SK-N-SH treated with all-trans-retinoic acid at 6 μM for 48 hours (cell line): ENCODE data around the gene VPS26A.

Experiments used
- ATAC-seq: fragments of 200-7000 bp; cut with Tn5 transposase; 3 replicates; pipeline ENCODE4 v1.9.1; 2020; ENCODE audit warnings: mild to moderate bottlenecking, moderate library complexity
- ARNTL ChIP-seq: fragments of 450-650 bp; formaldehyde crosslinking; IDR thresholded peaks from 2 replicates; pipeline ENCODE4 v1.5.0; 2020; ENCODE audit warnings: low read depth, mild to moderate bottlenecking, moderate library complexity, borderline replicate concordance
- BACH2 ChIP-seq: fragments of 250-450 bp; sonication (Bioruptor Pico); IDR thresholded peaks from 2 replicates; pipeline ENCODE4 v1.9.0; 2021; ENCODE audit warnings: mild to moderate bottlenecking, borderline replicate concordance
- ESRRG ChIP-seq: fragments of 250-450 bp; sonication (Bioruptor Pico); IDR thresholded peaks from 2 replicates; pipeline ENCODE4 v1.6.1; 2021; ENCODE audit warnings: mild to moderate bottlenecking
- ISL1 ChIP-seq: fragments of 250-450 bp; sonication (Bioruptor Pico); IDR thresholded peaks from 2 replicates; pipeline ENCODE4 v2.1.2; 2022; ENCODE audit warnings: mild to moderate bottlenecking, moderate library complexity
- OSR1 ChIP-seq: fragments of 250-450 bp; sonication (Bioruptor Pico); IDR thresholded peaks from 2 replicates; pipeline ENCODE4 v1.8.0; 2022; ENCODE audit warnings: moderate library complexity, mild to moderate bottlenecking, inconsistent platforms
- POU6F1 ChIP-seq: fragments of 250-450 bp; sonication (Bioruptor Pico); IDR thresholded peaks from 2 replicates; pipeline ENCODE4 v1.8.0; 2021; ENCODE audit warnings: low read depth, mild to moderate bottlenecking, moderate library complexity, borderline replicate concordance
- PPARA ChIP-seq: fragments of 250-450 bp; sonication (Bioruptor Pico); IDR thresholded peaks from 2 replicates; pipeline ENCODE4 v1.5.0; 2020; ENCODE audit warnings: mild to moderate bottlenecking, borderline replicate concordance
- RARB ChIP-seq: fragments of 250-450 bp; sonication (Bioruptor Pico); IDR thresholded peaks from 2 replicates; pipeline ENCODE4 v1.8.0; 2021; ENCODE audit warnings: mild to moderate bottlenecking, moderate library complexity
- SNAI2 ChIP-seq: fragments of 250-450 bp; sonication (Bioruptor Pico); IDR thresholded peaks from 2 replicates; pipeline ENCODE4 v1.5.0; 2020; ENCODE audit warnings: mild to moderate bottlenecking, moderate library complexity
- TCF4 ChIP-seq: fragments of 250-450 bp; sonication (Bioruptor Pico); IDR thresholded peaks from 2 replicates; pipeline ENCODE4 v1.8.0; 2021; ENCODE audit warnings: mild to moderate bottlenecking, moderate library complexity, borderline replicate concordance
- TOX ChIP-seq: fragments of 250-450 bp; sonication (Bioruptor Pico); IDR thresholded peaks from 2 replicates; pipeline ENCODE4 v1.8.0; 2021; ENCODE audit warnings: mild to moderate bottlenecking, moderate library complexity, borderline replicate concordance
- ZC3H10 ChIP-seq: fragments of 250-450 bp; sonication (Bioruptor Pico); IDR thresholded peaks from 2 replicates; pipeline ENCODE4 v1.5.1; 2021; ENCODE audit warnings: mild to moderate bottlenecking, moderate library complexity
- ZFP3 ChIP-seq: fragments of 250-450 bp; sonication (Bioruptor Pico); IDR thresholded peaks from 2 replicates; pipeline ENCODE4 v1.5.0; 2020; ENCODE audit warnings: mild to moderate bottlenecking, moderate library complexity
- ZFP30 ChIP-seq: fragments of 450-650 bp; formaldehyde crosslinking; IDR thresholded peaks from 2 replicates; pipeline ENCODE4 v1.5.0; 2022; ENCODE audit warnings: mild to moderate bottlenecking, moderate library complexity
- ZNF565 ChIP-seq: fragments of 450-650 bp; formaldehyde crosslinking; conservative IDR thresholded peaks from 2 replicates; pipeline ENCODE4 v1.5.0; 2020; ENCODE audit warnings: low read depth, mild to moderate bottlenecking, moderate library complexity
- ZNF70 ChIP-seq: fragments of 450-650 bp; formaldehyde crosslinking; IDR thresholded peaks from 2 replicates; pipeline ENCODE4 v1.5.0; 2020; ENCODE audit warnings: mild to moderate bottlenecking, moderate library complexity
- ZNF8 ChIP-seq: fragments of 450-650 bp; formaldehyde crosslinking; IDR thresholded peaks from 2 replicates; pipeline ENCODE4 v1.5.0; 2020; ENCODE audit warnings: mild to moderate bottlenecking, moderate library complexity
- TF ChIP-seq, protein P1 (sequence below): fragments of 250-450 bp; sonication (Bioruptor Pico); IDR thresholded peaks from 2 replicates; pipeline ENCODE4 v1.5.0; 2020; ENCODE audit warnings: mild to moderate bottlenecking, moderate library complexity
- TF ChIP-seq, protein P2 (sequence below): fragments of 250-450 bp; sonication (Bioruptor Pico); IDR thresholded peaks from 2 replicates; pipeline ENCODE4 v1.8.0; 2020; ENCODE audit warnings: mild to moderate bottlenecking, moderate library complexity, borderline replicate concordance

The VPS26A gene

GRCh38 chr10:69080226-69080625, 43.8 kb upstream of the VPS26A start (continued):
- TF ChIP-seq ESRRG (CRISPR knock-in tag) (no peak), ZC3H10 (CRISPR knock-in tag) (no peak), POU6F1 (CRISPR knock-in tag) (no peak), ZFP3 (CRISPR knock-in tag) (no peak), ZNF8 (CRISPR knock-in tag) (no peak), ZNF565 (no peak)

- ATAC-seq, result no peak
- no peak for TF ChIP-seq BACH2 (CRISPR knock-in tag)
- TF ChIP-seq PPARA (CRISPR knock-in tag), result no peak
- no peak for TF ChIP-seq TCF4
- TF ChIP-seq SNAI2, result no peak
- no peak for TF ChIP-seq RARB (CRISPR knock-in tag)
- TF ChIP-seq TOX (CRISPR knock-in tag), result no peak
- TF ChIP-seq ZFP30 (CRISPR knock-in tag), result no peak
- no peak for TF ChIP-seq ZFP3 (CRISPR knock-in tag)
- TF ChIP-seq ZC3H10 (CRISPR knock-in tag), result no peak
- TF ChIP-seq ZNF70 (CRISPR knock-in tag), result no peak
- TF ChIP-seq, protein P1, sequence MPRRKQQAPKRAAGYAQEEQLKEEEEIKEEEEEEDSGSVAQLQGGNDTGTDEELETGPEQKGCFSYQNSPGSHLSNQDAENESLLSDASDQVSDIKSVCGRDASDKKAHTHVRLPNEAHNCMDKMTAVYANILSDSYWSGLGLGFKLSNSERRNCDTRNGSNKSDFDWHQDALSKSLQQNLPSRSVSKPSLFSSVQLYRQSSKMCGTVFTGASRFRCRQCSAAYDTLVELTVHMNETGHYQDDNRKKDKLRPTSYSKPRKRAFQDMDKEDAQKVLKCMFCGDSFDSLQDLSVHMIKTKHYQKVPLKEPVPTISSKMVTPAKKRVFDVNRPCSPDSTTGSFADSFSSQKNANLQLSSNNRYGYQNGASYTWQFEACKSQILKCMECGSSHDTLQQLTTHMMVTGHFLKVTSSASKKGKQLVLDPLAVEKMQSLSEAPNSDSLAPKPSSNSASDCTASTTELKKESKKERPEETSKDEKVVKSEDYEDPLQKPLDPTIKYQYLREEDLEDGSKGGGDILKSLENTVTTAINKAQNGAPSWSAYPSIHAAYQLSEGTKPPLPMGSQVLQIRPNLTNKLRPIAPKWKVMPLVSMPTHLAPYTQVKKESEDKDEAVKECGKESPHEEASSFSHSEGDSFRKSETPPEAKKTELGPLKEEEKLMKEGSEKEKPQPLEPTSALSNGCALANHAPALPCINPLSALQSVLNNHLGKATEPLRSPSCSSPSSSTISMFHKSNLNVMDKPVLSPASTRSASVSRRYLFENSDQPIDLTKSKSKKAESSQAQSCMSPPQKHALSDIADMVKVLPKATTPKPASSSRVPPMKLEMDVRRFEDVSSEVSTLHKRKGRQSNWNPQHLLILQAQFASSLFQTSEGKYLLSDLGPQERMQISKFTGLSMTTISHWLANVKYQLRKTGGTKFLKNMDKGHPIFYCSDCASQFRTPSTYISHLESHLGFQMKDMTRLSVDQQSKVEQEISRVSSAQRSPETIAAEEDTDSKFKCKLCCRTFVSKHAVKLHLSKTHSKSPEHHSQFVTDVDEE (CRISPR knock-in tag), result no peak
- TF ChIP-seq, protein P2, sequence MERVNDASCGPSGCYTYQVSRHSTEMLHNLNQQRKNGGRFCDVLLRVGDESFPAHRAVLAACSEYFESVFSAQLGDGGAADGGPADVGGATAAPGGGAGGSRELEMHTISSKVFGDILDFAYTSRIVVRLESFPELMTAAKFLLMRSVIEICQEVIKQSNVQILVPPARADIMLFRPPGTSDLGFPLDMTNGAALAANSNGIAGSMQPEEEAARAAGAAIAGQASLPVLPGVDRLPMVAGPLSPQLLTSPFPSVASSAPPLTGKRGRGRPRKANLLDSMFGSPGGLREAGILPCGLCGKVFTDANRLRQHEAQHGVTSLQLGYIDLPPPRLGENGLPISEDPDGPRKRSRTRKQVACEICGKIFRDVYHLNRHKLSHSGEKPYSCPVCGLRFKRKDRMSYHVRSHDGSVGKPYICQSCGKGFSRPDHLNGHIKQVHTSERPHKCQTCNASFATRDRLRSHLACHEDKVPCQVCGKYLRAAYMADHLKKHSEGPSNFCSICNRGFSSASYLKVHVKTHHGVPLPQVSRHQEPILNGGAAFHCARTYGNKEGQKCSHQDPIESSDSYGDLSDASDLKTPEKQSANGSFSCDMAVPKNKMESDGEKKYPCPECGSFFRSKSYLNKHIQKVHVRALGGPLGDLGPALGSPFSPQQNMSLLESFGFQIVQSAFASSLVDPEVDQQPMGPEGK (CRISPR knock-in tag), result no peak
- no peak for TF ChIP-seq OSR1 (CRISPR knock-in tag)
- no peak for TF ChIP-seq ARNTL (CRISPR knock-in tag)
- TF ChIP-seq POU6F1 (CRISPR knock-in tag), result no peak
- no peak for TF ChIP-seq ISL1 (CRISPR knock-in tag)
These were observed 37.9 kb upstream of the VPS26A start for GRCh38 chr10:69086001-69086509.

- no peak for ATAC-seq
- no peak for TF ChIP-seq POU6F1 (CRISPR knock-in tag)
- TF ChIP-seq, all 23 proteins: peak for 0
These were observed 36.1 kb upstream of the VPS26A start, which contains the start of gene SRGN for GRCh38 chr10:69087590-69088470. SRGN (plus strand) TSS chr10:69088103; CDS start chr10:69088158, 55 bp downstream.
